ENCODE results near the gene TIMM13. TPM values are rescaled to one million over a fixed set of nuclear protein-coding genes. Genes with fewer than 3 reads are reported as not detected.
"Not testable (repeated sequence)": the region's sequence is repeated elsewhere in the genome, so short reads cannot be mapped to it uniquely, and the experiment has no call there.

Gene TIMM13
- total and polyA plus RNA-seq, 2 of the 8 experiments (the other 6 are each of a cell fraction or from before 2014, with no cell fraction given), result 270 to 275 TPM

DNA sequence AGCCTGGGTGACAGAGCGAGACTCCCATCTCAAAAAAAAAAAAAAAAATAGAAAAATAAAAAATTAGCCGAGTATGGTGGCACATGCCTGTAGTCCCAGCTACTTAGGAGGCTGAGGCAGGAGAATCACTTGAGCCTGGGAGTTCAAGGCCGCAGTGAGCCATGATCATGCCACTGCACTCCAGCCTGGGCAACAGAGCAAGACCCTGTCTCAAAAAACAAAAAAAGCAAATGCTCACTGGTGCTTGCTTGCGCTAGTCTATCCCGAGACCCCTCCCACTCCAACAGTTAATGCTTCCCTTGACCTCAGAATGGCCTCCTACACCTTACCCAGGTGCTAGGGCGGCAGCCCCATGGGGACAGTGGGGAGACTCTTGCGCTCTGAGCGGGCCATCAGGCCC, 9.9 kb downstream of the TIMM13 start:
- H3K27me3 ChIP-seq (replicated peaks in 1 of 4; ENCODE audit: control insufficient read depth in 3 of 4, extremely low read depth in 1 of 4, insufficient read depth in 3 of 4, low read length in 3 of 4); H3K79me1 ChIP-seq (ENCODE audit: low read depth, low read length); FAIRE-seq; H3K23ac ChIP-seq (ENCODE audit: insufficient read length); DNase-seq (ENCODE audit: low read depth in 1 of 2, low spot score in 2 of 2); H3K23me2 ChIP-seq (ENCODE audit: low read depth, low read length); H2BK20ac ChIP-seq (ENCODE audit: low read length); H2BK5ac ChIP-seq (ENCODE audit: low read depth, low read length); H3K9me3 ChIP-seq (ENCODE audit: insufficient read depth in 2 of 2, low read depth in 1 of 2, low read length in 1 of 2); H2BK12ac ChIP-seq (ENCODE audit: low read depth, low read length); H3K9ac ChIP-seq (replicated peaks in 1 of 4; ENCODE audit: extremely low read depth in 1 of 4, low read depth in 3 of 4, low read length in 3 of 4); H3K56ac ChIP-seq (replicated peaks; ENCODE audit: insufficient read length, low read depth, low read length); H4K5ac ChIP-seq (ENCODE audit: insufficient read length, low read depth, low read length); H3K4me2 ChIP-seq (ENCODE audit: insufficient read depth in 1 of 2, low read depth in 2 of 2, low read length in 2 of 2); H2AFZ ChIP-seq (ENCODE audit: low read length); H2BK120ac ChIP-seq (replicated peaks; ENCODE audit: low read depth, low read length); H3K4me3 ChIP-seq (ENCODE audit: extremely low read depth in 1 of 4, insufficient read depth in 2 of 4, low read depth in 3 of 4, low read length in 4 of 4); H4K91ac ChIP-seq (replicated peaks; ENCODE audit: insufficient read length, low read length); H4K20me1 ChIP-seq (replicated peaks in 1 of 2; ENCODE audit: control insufficient read depth in 1 of 2, insufficient read depth in 2 of 2, low read length in 2 of 2); H3K36me3 ChIP-seq (ENCODE audit: control insufficient read depth in 2 of 4, insufficient read depth in 4 of 4, low read length in 3 of 4); H3K14ac ChIP-seq (ENCODE audit: insufficient read length); H3K18ac ChIP-seq (ENCODE audit: extremely low read depth, low read length); H3K79me2 ChIP-seq (ENCODE audit: control insufficient read depth in 1 of 2, insufficient read depth in 2 of 2, low read length in 2 of 2); H4K8ac ChIP-seq (ENCODE audit: extremely low read depth, insufficient read depth, low read length); H3K27ac ChIP-seq (ENCODE audit: low read depth, low read length); H3K4me1 ChIP-seq (replicated peaks in 1 of 4; ENCODE audit: control insufficient read depth in 3 of 4, insufficient read depth in 4 of 4, low read length in 3 of 4); H2BK15ac ChIP-seq (ENCODE audit: low read length); H3K4ac ChIP-seq (replicated peaks; ENCODE audit: insufficient read length, low read depth, low read length); H2AK5ac ChIP-seq (ENCODE audit: low read depth, low read length): not testable (repeated sequence)
- WGBS, 2 experiments (ENCODE audit: extremely low coverage in 1 of 2, insufficient coverage in 1 of 2, insufficient read length in 1 of 2, insufficient replicate concordance in 2 of 2, low coverage in 1 of 2, low lambda C conversion rate in 2 of 2, missing lambda C conversion rate in 1 of 2), result 85% methylated on average over 6 of the region's 8 CpGs; no CpG with 5 or more reads in 1 of the 2 experiments
- ChIA-PET CTCF (ENCODE audit: partially characterized antibody) (interaction anchor here (2.0 kb wide), 1 partner anchor 19 kb away, joined by 6 read pairs; no protein-coding TSS in a partner anchor), POLR2A (ENCODE audit: partially characterized antibody) (interaction anchor here (1.6 to 2.6 kb wide), 3 partner anchors 10 to 13 kb away, joined by 4 to 16 read pairs (median 8); partner anchors contain the start of gene TIMM13)

Measured in H1 (cell line).